ENCODE measurements around the gene CDX2.
"Not testable (repeated sequence)": the region's sequence is repeated elsewhere in the genome, so short reads cannot be mapped to it uniquely, and the experiment has no call there.

CDX2 gene

DNA sequence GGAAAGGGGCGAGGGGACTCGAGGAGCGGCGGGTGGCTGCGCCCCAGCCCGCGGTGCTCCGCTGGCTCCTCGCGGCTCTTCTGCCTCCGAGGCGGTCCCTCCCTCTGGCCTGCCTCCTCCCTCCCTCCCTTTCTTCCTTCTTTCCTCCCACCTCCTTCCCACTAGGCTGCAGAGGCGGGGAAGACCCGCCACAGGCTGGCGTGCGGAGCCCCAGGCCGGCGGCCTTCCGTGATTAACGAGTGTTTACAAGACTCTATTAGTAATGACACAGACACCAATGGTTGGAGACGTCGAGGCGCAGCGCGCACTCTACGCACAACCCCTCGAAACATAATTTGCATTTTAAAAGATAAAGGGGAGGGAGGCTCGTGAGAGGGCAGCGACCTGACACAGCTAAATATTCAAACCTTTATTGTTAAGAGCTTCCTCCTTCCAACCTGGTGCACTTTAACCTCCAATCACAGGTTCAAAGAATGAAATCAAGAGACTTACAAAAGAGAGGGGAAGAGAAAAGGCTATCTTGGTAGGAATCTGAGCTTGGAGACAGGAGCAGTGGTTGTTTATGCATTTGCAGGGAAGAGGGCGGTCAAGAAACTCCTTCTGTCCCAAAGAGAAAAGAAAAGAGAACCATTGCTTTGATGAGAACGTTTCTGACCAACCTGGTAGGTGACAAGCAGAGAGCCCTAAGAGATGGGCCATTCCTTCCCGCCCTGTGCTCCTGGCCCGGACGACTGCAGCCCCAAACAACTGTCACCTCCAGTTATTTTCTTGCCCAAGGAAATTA, at the start of gene CDX2:
Gene CDX2 (minus strand): TSS at position 234 of the 784 bp plus-strand sequence. CDS start 309 bp downstream, outside the sequence.
- no peak for DNase-seq

GRCh38 chr13:28014301-28014700, 45.2 kb upstream of the CDX2 start:
- DNase-seq: no peak

DNA sequence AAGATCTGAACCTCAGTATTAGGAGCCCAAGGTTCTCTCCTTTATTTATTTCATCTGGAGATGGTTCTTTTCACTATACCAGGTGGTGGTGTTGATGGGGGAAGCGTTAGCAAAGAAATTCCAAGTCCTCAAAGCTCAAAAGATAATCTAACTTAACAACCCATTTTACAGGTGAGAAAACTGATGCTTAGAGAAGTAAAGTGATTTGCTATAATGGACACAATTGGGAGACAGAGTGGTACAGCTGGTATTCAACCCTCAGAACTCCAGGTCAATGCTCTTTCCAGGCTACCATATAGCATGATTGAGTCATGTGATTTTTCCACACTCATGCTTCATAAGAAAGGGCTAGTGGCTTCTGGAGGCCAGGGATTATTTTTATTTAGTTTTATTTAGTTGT, 44.4 kb upstream of the CDX2 start:
- DNase-seq: no peak

DNA sequence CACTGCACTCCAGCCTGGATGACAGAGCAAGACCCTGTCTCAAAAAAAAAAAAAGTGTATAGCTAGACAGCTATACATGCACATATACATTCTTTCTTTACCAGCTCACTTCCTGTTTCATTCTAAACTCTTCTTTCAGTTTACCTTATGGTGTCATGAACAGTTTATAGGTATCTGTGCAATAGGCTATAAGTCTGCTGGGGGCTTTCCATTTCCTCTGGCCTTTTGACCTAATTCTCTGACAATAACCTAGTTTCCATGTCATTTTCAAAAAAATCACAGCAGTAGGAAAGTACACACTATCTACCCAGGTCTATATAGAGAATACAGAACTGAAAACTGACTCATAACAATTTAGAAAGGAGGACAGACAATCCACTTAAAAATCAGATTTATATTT, 43.8 kb upstream of the CDX2 start:
- DNase-seq: no peak

GRCh38 chr13:28012383-28012782, 43.3 kb upstream of the CDX2 start:
- DNase-seq: no peak

DNA sequence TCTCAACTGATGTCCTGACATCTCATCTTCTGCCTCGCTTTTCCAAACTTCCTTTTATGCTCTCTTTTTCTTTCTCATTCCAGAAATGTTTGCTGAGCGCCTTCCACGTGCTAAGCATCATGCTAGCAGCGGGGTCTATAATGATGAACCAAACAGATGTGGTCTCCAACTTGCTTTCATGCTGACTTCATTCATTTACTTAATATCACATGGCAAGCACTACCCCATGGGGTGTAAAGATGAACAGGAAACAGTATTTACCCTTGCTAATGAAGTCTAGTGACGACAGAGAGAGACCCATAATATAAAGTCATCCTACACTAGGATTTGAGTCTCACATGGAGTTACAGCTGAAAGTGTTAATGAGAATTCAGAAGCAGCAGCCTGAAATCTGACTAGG, 40.9 kb upstream of the CDX2 start:
- DNase-seq: no peak

DNA sequence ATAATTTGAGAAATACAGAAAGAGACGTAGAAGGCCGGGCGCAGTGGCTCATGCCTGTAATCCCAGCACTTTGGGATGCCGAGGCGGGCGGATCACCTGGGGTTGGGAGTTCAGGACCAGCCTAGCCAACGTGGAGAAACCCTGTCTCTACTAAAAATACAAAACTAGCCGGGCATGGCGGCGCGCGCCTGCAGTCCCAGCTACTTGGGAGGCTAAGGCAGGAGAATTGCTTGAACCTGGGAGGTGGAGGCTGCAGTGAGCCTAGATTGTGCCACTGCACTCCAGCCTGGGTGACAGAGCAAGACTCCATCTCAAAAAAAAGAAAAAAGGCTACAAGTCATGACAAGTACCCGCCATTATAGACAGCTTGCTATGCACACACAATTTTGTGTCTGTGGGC, 35.9 kb upstream of the CDX2 start:
- not testable (repeated sequence) for DNase-seq

- no peak for DNase-seq
Observed at GRCh38 chr13:28002886-28003698, 34.0 kb upstream of the CDX2 start.

- no peak for DNase-seq
Observed at GRCh38 chr13:28001837-28002473, 32.8 kb upstream of the CDX2 start.

DNA sequence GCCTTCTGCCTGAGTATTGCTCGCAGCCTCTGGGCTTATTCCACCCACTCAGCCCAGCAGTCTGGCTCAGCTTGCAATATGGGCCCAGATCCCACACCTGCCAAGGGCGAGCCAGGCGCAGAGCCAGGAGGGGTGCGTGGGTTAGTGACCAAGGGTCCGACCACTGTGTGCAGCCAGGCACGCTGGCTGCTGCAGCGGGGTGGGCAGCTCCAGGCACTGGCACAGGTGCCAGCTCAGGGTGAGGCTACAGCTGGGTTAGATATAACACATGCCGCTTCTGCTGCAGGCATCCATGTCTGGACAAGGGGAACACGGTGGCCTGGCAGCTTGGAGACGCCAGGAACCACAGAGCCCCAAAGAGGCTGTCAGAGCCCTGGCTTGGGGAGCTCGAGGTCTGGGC, 31.9 kb upstream of the CDX2 start:
- no peak for DNase-seq

- DNase-seq: no peak
Observed at GRCh38 chr13:28000567-28000966, 31.5 kb upstream of the CDX2 start.

GRCh38 chr13:27997904-27998522, 28.9 kb upstream of the CDX2 start:
- DNase-seq: no peak

GRCh38 chr13:27991881-27992280, 22.8 kb upstream of the CDX2 start:
- DNase-seq: no peak

GRCh38 chr13:27988520-27988919, 19.4 kb upstream of the CDX2 start, which contains the start of gene URAD:
Gene URAD, minus strand, starts transcription at chr13:27988693. Its CDS starts 56 bp downstream, at chr13:27988637.
- no peak for DNase-seq

DNA sequence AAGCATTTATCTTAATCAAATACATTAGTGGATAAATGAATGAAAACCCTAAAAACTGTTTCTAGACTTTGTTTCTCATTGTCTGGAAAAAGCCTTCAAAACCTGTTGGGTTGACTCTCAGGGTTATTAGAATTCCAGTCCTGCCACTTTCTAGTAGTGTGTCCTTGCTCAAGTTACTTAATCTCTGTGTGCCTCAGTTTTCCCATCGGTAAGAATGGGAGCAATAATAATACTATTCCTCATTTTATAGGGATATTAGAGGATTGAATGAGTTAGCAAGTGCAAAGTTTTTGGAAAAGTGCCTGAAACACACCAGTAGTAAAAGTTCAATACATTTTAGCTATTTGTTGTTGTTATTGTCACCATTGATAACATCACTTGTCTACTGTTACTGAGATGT, 16.5 kb upstream of the CDX2 start:
- no peak for DNase-seq

GRCh38 chr13:27982361-27982760, 13.2 kb upstream of the CDX2 start:
- no peak for DNase-seq

DNA sequence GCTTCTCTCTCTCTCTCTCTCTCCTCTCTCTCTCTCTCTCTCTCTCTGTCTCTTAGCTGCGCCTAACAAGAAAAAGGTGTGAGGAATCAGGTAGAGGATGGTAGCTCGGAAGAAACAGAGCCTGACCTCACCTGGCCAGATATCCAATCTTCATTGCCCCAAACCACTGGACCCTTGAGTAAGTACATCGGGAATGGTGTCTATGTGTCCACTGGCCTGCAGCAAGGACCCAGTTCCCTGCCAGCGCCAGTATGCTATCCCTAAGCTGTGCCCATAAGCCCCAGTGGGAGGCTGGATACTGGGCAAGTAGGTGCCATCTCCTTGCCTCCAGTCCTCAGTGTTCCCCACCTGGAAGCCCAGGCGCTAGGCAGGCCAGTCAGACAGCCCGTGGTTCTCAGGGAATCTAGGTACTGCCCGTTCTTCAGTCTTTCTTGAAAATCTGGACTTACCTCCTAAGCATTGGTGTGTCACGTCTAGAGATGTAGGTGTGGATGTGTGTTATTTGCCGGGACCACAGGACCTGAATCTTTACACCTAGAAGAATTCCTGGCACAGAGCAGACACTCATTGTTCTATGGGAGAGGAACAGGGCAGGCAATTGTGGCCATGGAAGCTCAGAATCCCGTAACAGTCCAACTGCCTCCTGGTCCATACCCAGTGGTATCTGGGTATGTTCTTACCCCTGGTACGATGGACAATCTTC, 12.0 kb upstream of the CDX2 start:
- DNase-seq: no peak

DNA sequence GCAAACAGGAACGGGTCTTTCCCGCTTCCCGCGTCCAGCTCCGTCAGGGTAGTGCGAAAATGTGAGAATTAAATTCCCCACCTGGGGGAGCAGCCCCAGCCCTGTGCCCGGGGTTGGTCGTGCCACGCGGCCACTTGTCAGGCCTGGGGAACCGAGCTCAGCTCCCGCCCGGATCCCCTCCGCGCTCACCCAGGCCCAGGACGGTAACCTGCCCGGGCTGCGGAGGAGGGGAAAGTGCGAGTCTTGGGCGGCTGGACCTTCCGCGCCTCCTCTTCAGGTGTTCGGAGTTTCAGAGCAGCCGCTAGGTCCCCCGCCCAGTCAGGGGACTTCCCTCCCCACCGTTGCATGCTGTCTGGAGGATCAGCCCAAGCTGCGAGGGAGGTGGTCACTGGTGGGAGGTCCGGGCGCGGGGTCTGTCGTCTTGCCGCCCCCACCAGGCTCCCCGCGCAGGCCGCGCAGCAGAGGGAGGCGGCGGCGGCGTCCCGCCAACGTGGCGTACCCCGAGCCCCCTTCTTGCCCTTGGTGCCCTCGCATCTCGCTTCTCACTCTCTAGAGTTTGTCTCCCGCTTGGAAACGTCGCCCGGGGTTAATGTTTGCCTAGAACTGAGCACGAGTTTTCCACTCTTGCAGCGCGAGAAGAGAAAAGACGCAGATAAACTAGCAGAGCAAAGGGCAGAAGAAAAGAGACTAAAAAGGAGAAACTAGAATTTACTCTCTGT, 11.3 kb upstream of the CDX2 start:
- DNase-seq: no peak

- no peak for DNase-seq
Observed at GRCh38 chr13:27979765-27980279, 10.7 kb upstream of the CDX2 start.

DNA sequence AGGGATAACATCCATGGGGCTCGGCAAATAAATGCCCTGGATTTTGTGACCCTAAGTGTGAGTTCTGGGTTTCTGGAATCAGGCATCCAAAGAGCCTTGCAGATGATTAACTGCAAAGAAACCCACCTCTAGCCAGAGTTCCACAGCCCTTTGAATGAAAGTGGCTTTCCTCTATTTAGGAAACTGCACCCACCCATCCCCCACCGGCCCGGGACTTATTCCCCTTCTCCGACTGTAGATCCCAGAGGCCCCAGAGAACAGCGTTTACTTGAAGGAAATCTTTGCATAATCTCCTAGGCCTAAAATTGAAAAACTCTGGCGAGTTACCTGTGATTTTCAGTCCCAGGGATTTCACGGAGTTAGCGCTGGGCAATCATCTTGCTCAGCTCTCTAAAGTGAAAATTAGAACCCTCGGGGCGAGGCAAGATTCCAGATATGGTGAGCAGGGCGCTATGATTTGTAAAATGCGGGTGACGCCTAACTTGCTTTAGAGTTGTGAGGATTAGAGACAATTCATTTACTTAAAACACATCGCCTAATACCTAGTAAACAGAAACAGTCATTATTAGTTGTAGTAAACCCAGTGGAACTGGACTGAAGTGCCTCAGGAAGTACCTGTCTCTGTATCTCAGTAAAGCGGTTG, 10.0 kb upstream of the CDX2 start:
- no peak for DNase-seq

Measured in activated CD4-positive, alpha-beta T cell treated with anti-CD3 and anti-CD28 coated beads, Interleukin-2, amount 50 U/mL, for 48 hours (primary cell).